Large intestine (tissue), 12 donors: ENCODE measurements around the gene LSM12. TPM values are rescaled to one million over a fixed set of nuclear protein-coding genes. Genes with fewer than 3 reads are reported as not detected.

Experiments used
- DNase-seq, 2 donors: peaks; one replicate each; pipeline versions ENCODE4 v3.0.0 to v3.0.0-alpha.2; 2013
- H3K27ac ChIP-seq: one replicate; pipeline ENCODE4 v1.5.1; 2013; ENCODE audit warnings: low read length
- H3K27me3 ChIP-seq: 2 replicates; pipeline ENCODE4 v1.6.1; 2013; ENCODE audit warnings: low read length; ENCODE audit not compliant: control insufficient read depth, insufficient read depth
- H3K36me3 ChIP-seq: 2 replicates; pipeline ENCODE4 v1.6.1; 2013; ENCODE audit warnings: low read length; ENCODE audit not compliant: control insufficient read depth, insufficient read depth
- H3K4me1 ChIP-seq: one replicate; pipeline ENCODE4 v1.6.1; 2013; ENCODE audit warnings: low read length; ENCODE audit not compliant: control insufficient read depth, insufficient read depth
- H3K4me3 ChIP-seq: one replicate; pipeline ENCODE4 v1.5.1; 2013; ENCODE audit warnings: low read length
- H3K9me3 ChIP-seq: one replicate; pipeline ENCODE4 v1.6.1; 2013; ENCODE audit warnings: mild to moderate bottlenecking, low read depth, low read length, moderate library complexity; ENCODE audit not compliant: control insufficient read depth
- WGBS: methylation state at CpG from one replicate; pipeline ENCODE4 v1.1.5; 2013; ENCODE audit warnings: low lambda C conversion rate; ENCODE audit not compliant: insufficient coverage; 5-methylcytosine and 5-hydroxymethylcytosine counted together
- long read RNA-seq, 11 donors: transcript quantifications; one replicate each; lab custom pipeline, GENCODE V29; 2026
- polyA plus RNA-seq: library from polyadenylated mRNA; unstranded; fragments of 120-200 nt; gene quantifications from one replicate; pipeline ENCODE4 v1.2.1, GENCODE V29; 2013

The LSM12 gene
- 31.5 TPM for polyA plus RNA-seq
- long read RNA-seq, donor 1, transcript LSM12-201 (5 exons, 2,308 nt) = major isoform, 11 of 57 reads
- long read RNA-seq, donor 1, partial matches to known transcripts = 42 of 57 reads
- long read RNA-seq, donor 1, other reads (novel, unspliced or antisense) = 0 of 57 reads
- long read RNA-seq, donor 2, transcript LSM12-201 (5 exons, 2,308 nt) = major isoform, 29 of 137 reads
- long read RNA-seq, donor 2, partial matches to known transcripts = 106 of 137 reads
- long read RNA-seq, donor 2, other reads (novel, unspliced or antisense) = 0 of 137 reads
- long read RNA-seq, donor 3 = 0 reads
- long read RNA-seq, donor 4, partial matches to known transcripts = 0 of 2 reads
- long read RNA-seq, donor 4, other reads (novel, unspliced or antisense) = 0 of 2 reads
- long read RNA-seq, donor 5, transcript LSM12-201 (5 exons, 2,308 nt) = major isoform, 13 of 13 reads
- long read RNA-seq, donor 5, partial matches to known transcripts = 0 of 13 reads
- long read RNA-seq, donor 5, other reads (novel, unspliced or antisense) = 0 of 13 reads
- long read RNA-seq, donor 6, transcript LSM12-201 (5 exons, 2,308 nt) = major isoform, 30 of 109 reads
- long read RNA-seq, donor 6, partial matches to known transcripts = 53 of 109 reads
- long read RNA-seq, donor 6, other reads (novel, unspliced or antisense) = 24 of 109 reads
- long read RNA-seq, donor 7, transcript LSM12-201 (5 exons, 2,308 nt) = major isoform, 17 of 19 reads
- long read RNA-seq, donor 7, partial matches to known transcripts = 0 of 19 reads
- long read RNA-seq, donor 7, other reads (novel, unspliced or antisense) = 0 of 19 reads
- long read RNA-seq, donor 8, transcript LSM12-201 (5 exons, 2,308 nt) = major isoform, 34 of 70 reads
- long read RNA-seq, donor 8, partial matches to known transcripts = 13 of 70 reads
- long read RNA-seq, donor 8, other reads (novel, unspliced or antisense) = 22 of 70 reads
- long read RNA-seq, donor 9, transcript LSM12-201 (5 exons, 2,308 nt) = major isoform, 24 of 49 reads
- long read RNA-seq, donor 9, partial matches to known transcripts = 25 of 49 reads
- long read RNA-seq, donor 9, other reads (novel, unspliced or antisense) = 0 of 49 reads
- long read RNA-seq, donor 10, transcript LSM12-201 (5 exons, 2,308 nt) = major isoform, 34 of 38 reads
- long read RNA-seq, donor 10, partial matches to known transcripts = 0 of 38 reads
- long read RNA-seq, donor 10, other reads (novel, unspliced or antisense) = 0 of 38 reads
- long read RNA-seq, donor 11, transcript LSM12-201 (5 exons, 2,308 nt) = major isoform, 19 of 20 reads
- long read RNA-seq, donor 11, partial matches to known transcripts = 0 of 20 reads
- long read RNA-seq, donor 11, other reads (novel, unspliced or antisense) = 0 of 20 reads

DNA sequence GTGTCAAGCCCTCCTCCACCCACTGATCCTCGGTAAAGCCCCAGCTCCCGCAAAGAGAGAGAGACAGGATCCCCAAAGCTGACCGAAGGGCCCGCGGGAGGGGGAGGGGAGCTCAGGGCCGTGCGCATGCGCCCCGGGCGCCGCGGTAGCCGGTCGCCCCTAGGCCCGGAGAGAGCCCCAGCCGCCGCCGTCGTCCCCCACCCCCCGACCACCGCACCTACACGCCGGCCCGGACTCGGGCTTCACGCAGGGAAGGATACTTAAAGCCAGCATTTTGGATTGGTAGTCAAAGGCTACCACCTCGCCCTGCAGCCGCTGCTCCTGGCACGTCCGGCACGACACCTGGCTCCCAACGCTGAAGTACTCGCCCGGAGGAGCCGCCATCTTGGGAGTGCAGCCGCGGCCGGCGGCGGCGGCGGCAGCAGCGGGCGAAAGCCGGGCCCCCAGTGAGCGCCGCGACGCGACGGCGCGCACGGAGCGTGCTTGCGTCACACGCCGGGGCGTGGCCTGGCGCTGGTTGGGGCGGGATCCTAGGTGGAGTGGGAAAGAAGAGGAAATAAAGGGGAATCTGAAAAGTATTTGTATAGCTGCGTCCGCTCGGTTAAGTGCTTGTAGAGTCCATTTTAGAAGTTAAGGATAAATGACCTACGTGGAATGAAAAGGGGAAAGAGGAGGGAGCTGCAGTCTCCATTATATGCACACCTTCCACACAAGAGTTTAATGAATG is at the start of gene LSM12:
Gene LSM12, minus strand, starts transcription at position 468 of the 727 bp plus-strand sequence. Its CDS starts 84 bp downstream, at position 384.
- H3K9me3 ChIP-seq = peaks cover 2% of the 10 kb centered on the region
- peak within 1 kb of the TSS; percentile 78 for H3K27ac ChIP-seq
- H3K4me3 ChIP-seq = peak within 1 kb of the TSS; percentile 85
- H3K4me1 ChIP-seq = peaks cover 23% of the 10 kb centered on the region
- H3K27me3 ChIP-seq = no peaks in the 10 kb centered on the region
- peak; percentile 95 to 96 for DNase-seq
- peaks cover 18% of the 10 kb centered on the region for H3K36me3 ChIP-seq
- WGBS = 0% methylated on average over 6 of the region's 65 CpGs

GRCh38 chr17:44115585-44116415 is 49.3 kb upstream of the LSM12 start:
- DNase-seq = no peak
- Histone ChIP-seq H3K36me3 (peaks cover 41% of the 10 kb centered on the region), H3K27me3 (no peaks in the 10 kb centered on the region), H3K27ac (no peak overlapping the region), H3K9me3 (no peaks in the 10 kb centered on the region), H3K4me1 (peaks cover 18% of the 10 kb centered on the region), H3K4me3 (no peak overlapping the region)
- WGBS = no CpG with 5 or more reads among the region's 11 CpGs

- peaks cover 35% of the 10 kb centered on the region for H3K4me1 ChIP-seq
- H3K27me3 ChIP-seq = no peaks in the 10 kb centered on the region
- peaks cover 45% of the 10 kb centered on the region for H3K36me3 ChIP-seq
- WGBS = no CpG with 5 or more reads among the region's 9 CpGs
- no peak for DNase-seq
- H3K27ac ChIP-seq = no peak overlapping the region
- no peak overlapping the region for H3K4me3 ChIP-seq
- no peaks in the 10 kb centered on the region for H3K9me3 ChIP-seq
Observed at GRCh38 chr17:44113868-44114840, 47.7 kb upstream of the LSM12 start.

DNA sequence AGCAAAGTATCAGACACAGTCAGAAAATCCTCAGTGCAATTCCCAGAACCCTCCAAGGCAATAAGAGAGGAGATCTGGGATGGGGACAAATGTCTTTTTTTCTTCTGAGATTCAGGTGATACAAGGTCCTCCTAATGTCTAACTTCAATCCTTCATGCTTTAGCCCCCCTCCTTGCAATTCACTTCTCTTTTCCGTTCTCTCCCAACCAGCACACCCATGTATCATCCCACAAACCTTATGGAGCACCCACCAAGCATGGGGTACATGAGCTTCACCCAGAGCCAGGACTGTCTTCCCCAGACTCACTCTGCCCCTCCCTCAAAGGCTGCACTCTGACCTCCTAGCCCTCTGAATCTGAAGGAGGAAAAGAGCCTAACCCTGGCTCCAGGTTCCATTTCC is 46.9 kb upstream of the LSM12 start:
- DNase-seq = no peak
- no CpG with 5 or more reads among the region's 1 CpG for WGBS
- Histone ChIP-seq H3K9me3 (no peaks in the 10 kb centered on the region), H3K4me1 (peaks cover 42% of the 10 kb centered on the region), H3K27ac (no peak overlapping the region), H3K27me3 (no peaks in the 10 kb centered on the region), H3K36me3 (peaks cover 45% of the 10 kb centered on the region), H3K4me3 (no peak overlapping the region)

- Histone ChIP-seq H3K27ac (no peak overlapping the region), H3K4me1 (peaks cover 45% of the 10 kb centered on the region), H3K9me3 (no peaks in the 10 kb centered on the region), H3K36me3 (peaks cover 44% of the 10 kb centered on the region), H3K27me3 (no peaks in the 10 kb centered on the region), H3K4me3 (no peak overlapping the region)
- DNase-seq = no peak
- no CpG with 5 or more reads among the region's 4 CpGs for WGBS
Observed at GRCh38 chr17:44112284-44113280, 46.1 kb upstream of the LSM12 start.

- DNase-seq = no peak
- WGBS = no CpG with 5 or more reads among the region's 3 CpGs
- Histone ChIP-seq H3K4me1 (peaks cover 45% of the 10 kb centered on the region), H3K9me3 (no peaks in the 10 kb centered on the region), H3K36me3 (peaks cover 37% of the 10 kb centered on the region), H3K27me3 (no peaks in the 10 kb centered on the region), H3K27ac (peak overlapping the region; percentile 74), H3K4me3 (no peak overlapping the region)
Observed at GRCh38 chr17:44111777-44112176, 45.3 kb upstream of the LSM12 start.

GRCh38 chr17:44110823-44111633 is 44.6 kb upstream of the LSM12 start:
- Histone ChIP-seq H3K4me3 (peak overlapping the region; percentile 23), H3K27me3 (no peaks in the 10 kb centered on the region), H3K4me1 (peaks cover 45% of the 10 kb centered on the region), H3K27ac (peak overlapping the region; percentile 74), H3K9me3 (no peaks in the 10 kb centered on the region), H3K36me3 (peaks cover 30% of the 10 kb centered on the region)
- DNase-seq = peak; percentile 93 to 96
- WGBS = no CpG with 5 or more reads among the region's 28 CpGs
